Stimulated activated CD8-positive, alpha-beta memory T cell treated with anti-CD3 and anti-CD28 coated beads, Interleukin-12 subunit alpha, Interleukin-12 subunit beta, amount 100 ng/mL, for 1 hour (primary cell): ENCODE measurements around the gene AUTS2.

Experiments
- DNase-seq: peaks from one replicate; pipeline ENCODE4 v3.0.0-alpha.2; 2020; ENCODE audit warnings: low read depth

Gene AUTS2

GRCh38 chr7:70420381-70420662 lies 822.0 kb downstream of the AUTS2 start:
- no peak for DNase-seq

- DNase-seq: no peak
Measured at GRCh38 chr7:70421319-70421718, 823.0 kb downstream of the AUTS2 start.

- DNase-seq: no peak
Measured at GRCh38 chr7:70426249-70426880, 828.1 kb downstream of the AUTS2 start.

- no peak for DNase-seq
Measured at GRCh38 chr7:70432567-70433001, 834.3 kb downstream of the AUTS2 start.

- no peak for DNase-seq
Measured at GRCh38 chr7:70434376-70434775, 836.1 kb downstream of the AUTS2 start.

- no peak for DNase-seq
Measured at GRCh38 chr7:70434821-70435220, 836.5 kb downstream of the AUTS2 start.

- no peak for DNase-seq
Measured at GRCh38 chr7:70435634-70436033, 837.4 kb downstream of the AUTS2 start.

GRCh38 chr7:70436790-70437350 lies 838.6 kb downstream of the AUTS2 start:
- DNase-seq: no peak

- no peak for DNase-seq
Measured at GRCh38 chr7:70439651-70440050, 841.4 kb downstream of the AUTS2 start.

- DNase-seq: no peak
Measured at GRCh38 chr7:70446448-70447143, 848.3 kb downstream of the AUTS2 start.

- DNase-seq: no peak
Measured at GRCh38 chr7:70448312-70448906, 850.1 kb downstream of the AUTS2 start.

- DNase-seq: no peak
Measured at GRCh38 chr7:70450731-70451130, 852.5 kb downstream of the AUTS2 start.

- DNase-seq: no peak
Measured at GRCh38 chr7:70455925-70456324, 857.6 kb downstream of the AUTS2 start.

GRCh38 chr7:70456719-70457118 lies 858.4 kb downstream of the AUTS2 start:
- no peak for DNase-seq

- DNase-seq: no peak
Measured at GRCh38 chr7:70457482-70457881, 859.2 kb downstream of the AUTS2 start.

GRCh38 chr7:70457883-70458680 lies 859.8 kb downstream of the AUTS2 start:
- no peak for DNase-seq

- no peak for DNase-seq
Measured at GRCh38 chr7:70458745-70459144, 860.5 kb downstream of the AUTS2 start.

- no peak for DNase-seq
Measured at GRCh38 chr7:70459546-70459945, 861.3 kb downstream of the AUTS2 start.

GRCh38 chr7:70460071-70460470 lies 861.8 kb downstream of the AUTS2 start:
- DNase-seq: no peak

GRCh38 chr7:70460562-70460961 lies 862.3 kb downstream of the AUTS2 start:
- DNase-seq: no peak

GRCh38 chr7:70463352-70463938 lies 865.2 kb downstream of the AUTS2 start:
- DNase-seq: no peak

GRCh38 chr7:70466725-70467364 lies 868.6 kb downstream of the AUTS2 start:
- no peak for DNase-seq
